ENCODE data around the gene GMEB1. TPM values are rescaled to one million over a fixed set of nuclear protein-coding genes. Genes with fewer than 3 reads are reported as not detected.
"Not testable (repeated sequence)": the region's sequence is repeated elsewhere in the genome, so short reads cannot be mapped to it uniquely, and the experiment has no call there.

The GMEB1 gene
- polyA plus RNA-seq, 1 donor from 2014 or later, result 4.9 TPM

DNA sequence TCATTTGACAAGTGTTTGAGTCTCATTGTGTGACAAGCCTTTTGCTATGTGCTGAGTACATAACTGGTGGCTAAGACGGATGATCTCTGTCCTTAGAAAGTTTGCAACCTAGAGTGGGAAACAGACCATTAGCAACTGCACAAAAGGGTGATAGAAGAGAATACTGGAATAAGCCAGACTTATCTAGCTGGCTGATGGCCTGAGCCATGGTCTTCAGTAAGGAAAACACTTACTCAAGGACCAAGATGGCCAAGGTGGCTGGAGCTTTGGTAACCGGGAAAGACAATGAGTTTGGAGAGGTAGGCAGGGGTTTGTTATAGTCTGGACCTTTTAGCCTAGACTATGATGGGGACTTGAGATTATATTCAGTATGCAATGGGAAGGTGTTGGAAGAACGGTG lies 24.1 kb upstream of the GMEB1 start:
- peaks cover 6% of the 10 kb centered on the region for H3K79me2 ChIP-seq (replicated peaks; ENCODE audit: insufficient read depth, low read length)
- H4K20me1 ChIP-seq (ENCODE audit: insufficient read depth), result no peaks in the 10 kb centered on the region
- no peak overlapping the region for H2AFZ ChIP-seq (ENCODE audit: low read depth, low read length)
- H3K27me3 ChIP-seq (ENCODE audit: insufficient read depth, low read depth, low read length), result no peaks in the 10 kb centered on the region
- no peak overlapping the region for H3K4me3 ChIP-seq (ENCODE audit: low read length)
- H3F3A ChIP-seq (ENCODE audit: insufficient read depth, low read length, poor library complexity, severe bottlenecking), result peaks cover 8% of the 10 kb centered on the region
- H3K9me2 ChIP-seq (ENCODE audit: insufficient read depth, low read length), result no peaks in the 10 kb centered on the region
- peak overlapping the region; percentile 78 for H3K9ac ChIP-seq (ENCODE audit: low read length)
- TF ChIP-seq EZH2 (IDR thresholded peaks at IDR 0.05; ENCODE audit: borderline replicate concordance, insufficient read depth, low read length, poor library complexity, severe bottlenecking) (no peak), SMC3 (conservative IDR thresholded peaks at IDR 0.05; ENCODE audit: poor library complexity) (no peak), EP300 (conservative IDR thresholded peaks at IDR 0.05; ENCODE audit: poor library complexity, severe bottlenecking) (no peak), POLR2AphosphoS5 (IDR thresholded peaks at IDR 0.05) (no peak), RAD21 (conservative IDR thresholded peaks at IDR 0.05) (no peak), TAF1 (IDR thresholded peaks at IDR 0.05; ENCODE audit: low read depth) (no peak), MXI1 (conservative IDR thresholded peaks at IDR 0.05; ENCODE audit: poor library complexity, severe bottlenecking) (no peak)
- TF ChIP-seq, protein P1, sequence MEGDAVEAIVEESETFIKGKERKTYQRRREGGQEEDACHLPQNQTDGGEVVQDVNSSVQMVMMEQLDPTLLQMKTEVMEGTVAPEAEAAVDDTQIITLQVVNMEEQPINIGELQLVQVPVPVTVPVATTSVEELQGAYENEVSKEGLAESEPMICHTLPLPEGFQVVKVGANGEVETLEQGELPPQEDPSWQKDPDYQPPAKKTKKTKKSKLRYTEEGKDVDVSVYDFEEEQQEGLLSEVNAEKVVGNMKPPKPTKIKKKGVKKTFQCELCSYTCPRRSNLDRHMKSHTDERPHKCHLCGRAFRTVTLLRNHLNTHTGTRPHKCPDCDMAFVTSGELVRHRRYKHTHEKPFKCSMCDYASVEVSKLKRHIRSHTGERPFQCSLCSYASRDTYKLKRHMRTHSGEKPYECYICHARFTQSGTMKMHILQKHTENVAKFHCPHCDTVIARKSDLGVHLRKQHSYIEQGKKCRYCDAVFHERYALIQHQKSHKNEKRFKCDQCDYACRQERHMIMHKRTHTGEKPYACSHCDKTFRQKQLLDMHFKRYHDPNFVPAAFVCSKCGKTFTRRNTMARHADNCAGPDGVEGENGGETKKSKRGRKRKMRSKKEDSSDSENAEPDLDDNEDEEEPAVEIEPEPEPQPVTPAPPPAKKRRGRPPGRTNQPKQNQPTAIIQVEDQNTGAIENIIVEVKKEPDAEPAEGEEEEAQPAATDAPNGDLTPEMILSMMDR (IDR thresholded peaks at IDR 0.05; ENCODE audit: poor library complexity, severe bottlenecking), result no peak
- TF ChIP-seq, protein P2, sequence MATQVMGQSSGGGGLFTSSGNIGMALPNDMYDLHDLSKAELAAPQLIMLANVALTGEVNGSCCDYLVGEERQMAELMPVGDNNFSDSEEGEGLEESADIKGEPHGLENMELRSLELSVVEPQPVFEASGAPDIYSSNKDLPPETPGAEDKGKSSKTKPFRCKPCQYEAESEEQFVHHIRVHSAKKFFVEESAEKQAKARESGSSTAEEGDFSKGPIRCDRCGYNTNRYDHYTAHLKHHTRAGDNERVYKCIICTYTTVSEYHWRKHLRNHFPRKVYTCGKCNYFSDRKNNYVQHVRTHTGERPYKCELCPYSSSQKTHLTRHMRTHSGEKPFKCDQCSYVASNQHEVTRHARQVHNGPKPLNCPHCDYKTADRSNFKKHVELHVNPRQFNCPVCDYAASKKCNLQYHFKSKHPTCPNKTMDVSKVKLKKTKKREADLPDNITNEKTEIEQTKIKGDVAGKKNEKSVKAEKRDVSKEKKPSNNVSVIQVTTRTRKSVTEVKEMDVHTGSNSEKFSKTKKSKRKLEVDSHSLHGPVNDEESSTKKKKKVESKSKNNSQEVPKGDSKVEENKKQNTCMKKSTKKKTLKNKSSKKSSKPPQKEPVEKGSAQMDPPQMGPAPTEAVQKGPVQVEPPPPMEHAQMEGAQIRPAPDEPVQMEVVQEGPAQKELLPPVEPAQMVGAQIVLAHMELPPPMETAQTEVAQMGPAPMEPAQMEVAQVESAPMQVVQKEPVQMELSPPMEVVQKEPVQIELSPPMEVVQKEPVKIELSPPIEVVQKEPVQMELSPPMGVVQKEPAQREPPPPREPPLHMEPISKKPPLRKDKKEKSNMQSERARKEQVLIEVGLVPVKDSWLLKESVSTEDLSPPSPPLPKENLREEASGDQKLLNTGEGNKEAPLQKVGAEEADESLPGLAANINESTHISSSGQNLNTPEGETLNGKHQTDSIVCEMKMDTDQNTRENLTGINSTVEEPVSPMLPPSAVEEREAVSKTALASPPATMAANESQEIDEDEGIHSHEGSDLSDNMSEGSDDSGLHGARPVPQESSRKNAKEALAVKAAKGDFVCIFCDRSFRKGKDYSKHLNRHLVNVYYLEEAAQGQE (IDR thresholded peaks at IDR 0.05; ENCODE audit: borderline replicate concordance), result no peak
- H3K4me2 ChIP-seq (ENCODE audit: low read length), result no peak overlapping the region
- no peaks in the 10 kb centered on the region for H3K36me3 ChIP-seq (ENCODE audit: insufficient read depth, low read length)
- H3K27ac ChIP-seq (ENCODE audit: low read length), result peak overlapping the region; percentile 93
- no peaks in the 10 kb centered on the region for H3K9me3 ChIP-seq (ENCODE audit: low read length)

DNA sequence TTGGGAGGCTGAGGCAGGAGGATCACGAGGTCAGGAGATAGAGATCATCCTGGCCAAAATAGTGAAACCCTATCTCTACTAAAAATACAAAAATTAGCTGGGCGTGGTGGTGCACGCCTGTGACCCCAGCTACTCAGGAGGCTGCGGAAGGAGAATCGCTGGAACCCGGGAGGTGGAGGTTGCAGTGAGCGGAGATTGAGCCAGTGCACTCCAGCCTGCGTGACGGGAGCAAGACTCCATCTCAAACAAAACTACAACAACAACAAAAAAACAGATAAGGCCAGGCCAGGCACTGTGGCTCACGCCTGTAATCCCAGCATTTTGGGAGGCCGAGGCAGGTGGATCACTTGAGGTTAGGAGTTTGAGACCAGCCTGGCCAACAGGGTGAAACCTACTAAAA lies 23.2 kb upstream of the GMEB1 start:
- not testable (repeated sequence) for H2AFZ ChIP-seq (ENCODE audit: low read depth, low read length); H4K20me1 ChIP-seq (ENCODE audit: insufficient read depth); H3K27ac ChIP-seq (ENCODE audit: low read length); H3K9me3 ChIP-seq (ENCODE audit: low read length); H3F3A ChIP-seq (ENCODE audit: insufficient read depth, low read length, poor library complexity, severe bottlenecking); H3K4me3 ChIP-seq (ENCODE audit: low read length); H3K36me3 ChIP-seq (ENCODE audit: insufficient read depth, low read length); H3K9ac ChIP-seq (ENCODE audit: low read length); H3K79me2 ChIP-seq (replicated peaks; ENCODE audit: insufficient read depth, low read length); H3K4me2 ChIP-seq (ENCODE audit: low read length); H3K27me3 ChIP-seq (ENCODE audit: insufficient read depth, low read depth, low read length); H3K9me2 ChIP-seq (ENCODE audit: insufficient read depth, low read length)

DNA sequence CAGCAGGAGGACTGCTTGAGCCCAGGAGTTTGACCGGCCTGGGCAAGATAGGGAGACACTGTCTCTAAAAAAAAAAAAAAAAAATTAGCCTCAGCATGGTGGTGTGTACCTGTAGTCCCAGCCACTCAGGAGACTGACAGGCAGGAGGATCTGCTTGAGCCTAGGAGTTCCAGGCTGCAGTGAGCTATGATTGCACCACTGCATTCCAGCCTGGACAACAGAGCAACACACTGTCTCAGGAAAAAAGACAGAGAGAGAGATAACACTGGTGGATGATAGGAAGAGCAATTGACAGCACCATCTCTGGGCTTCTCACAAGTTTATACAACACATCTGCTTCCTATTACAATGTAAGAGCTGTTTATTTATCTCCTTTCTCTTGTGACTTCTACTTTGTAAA lies 22.5 kb upstream of the GMEB1 start:
- TF ChIP-seq POLR2AphosphoS5 (IDR thresholded peaks at IDR 0.05), result no peak
- no peak for TF ChIP-seq SMC3 (conservative IDR thresholded peaks at IDR 0.05; ENCODE audit: poor library complexity)
- no peak for TF ChIP-seq RAD21 (conservative IDR thresholded peaks at IDR 0.05)
- no peak for TF ChIP-seq MXI1 (conservative IDR thresholded peaks at IDR 0.05; ENCODE audit: poor library complexity, severe bottlenecking)
- no peak for TF ChIP-seq TAF1 (IDR thresholded peaks at IDR 0.05; ENCODE audit: low read depth)
- TF ChIP-seq, protein P1 (IDR thresholded peaks at IDR 0.05; ENCODE audit: poor library complexity, severe bottlenecking), result no peak
- no peak for TF ChIP-seq EP300 (conservative IDR thresholded peaks at IDR 0.05; ENCODE audit: poor library complexity, severe bottlenecking)
- no peak for TF ChIP-seq EZH2 (IDR thresholded peaks at IDR 0.05; ENCODE audit: borderline replicate concordance, insufficient read depth, low read length, poor library complexity, severe bottlenecking)
- TF ChIP-seq, protein P2 (IDR thresholded peaks at IDR 0.05; ENCODE audit: borderline replicate concordance), result no peak
- H3K4me2 ChIP-seq (ENCODE audit: low read length), result no peak overlapping the region

More for the DNA sequence above, 22.5 kb upstream of the GMEB1 start:
- Histone ChIP-seq H3F3A (ENCODE audit: insufficient read depth, low read length, poor library complexity, severe bottlenecking) (peaks cover 8% of the 10 kb centered on the region), H3K9me3 (ENCODE audit: low read length) (no peaks in the 10 kb centered on the region), H3K4me3 (ENCODE audit: low read length) (no peak overlapping the region), H3K36me3 (ENCODE audit: insufficient read depth, low read length) (no peaks in the 10 kb centered on the region), H2AFZ (ENCODE audit: low read depth, low read length) (no peak overlapping the region), H3K27me3 (ENCODE audit: insufficient read depth, low read depth, low read length) (no peaks in the 10 kb centered on the region), H3K9ac (ENCODE audit: low read length) (no peak overlapping the region), H3K9me2 (ENCODE audit: insufficient read depth, low read length) (no peaks in the 10 kb centered on the region), H3K27ac (ENCODE audit: low read length) (no peak overlapping the region), H3K79me2 (replicated peaks; ENCODE audit: insufficient read depth, low read length) (no peaks in the 10 kb centered on the region), H4K20me1 (ENCODE audit: insufficient read depth) (no peaks in the 10 kb centered on the region)
